ENCODE measurements around the gene THSD7B. TPM values are rescaled to one million over a fixed set of nuclear protein-coding genes. Genes with fewer than 3 reads are reported as not detected.
"Not testable (repeated sequence)": the region's sequence is repeated elsewhere in the genome, so short reads cannot be mapped to it uniquely, and the experiment has no call there.

THSD7B gene
- total RNA-seq, 1 donor = under 0.01 TPM

- Histone ChIP-seq H3K27ac (ENCODE audit: low read depth, low read length) (no peak overlapping the region), H3K36me3 (ENCODE audit: insufficient read depth, low read length) (no peaks in the 10 kb centered on the region), H3K79me2 (ENCODE audit: insufficient read depth, low read length) (no peaks in the 10 kb centered on the region), H3K4me2 (ENCODE audit: insufficient read depth, low read length) (no peak overlapping the region), H4K20me1 (ENCODE audit: insufficient read depth, low read length) (no peaks in the 10 kb centered on the region), H3K9me3 (ENCODE audit: low read depth, low read length) (no peaks in the 10 kb centered on the region), H3K27me3 (ENCODE audit: insufficient read depth, low read length) (no peaks in the 10 kb centered on the region), H3K4me1 (ENCODE audit: insufficient read depth, low read length) (no peaks in the 10 kb centered on the region), H3K4me3 (ENCODE audit: insufficient read depth, low read length) (no peak overlapping the region), H2AFZ (ENCODE audit: low read length) (no peak overlapping the region)
- TF ChIP-seq CTCF (IDR thresholded peaks at IDR 0.05; ENCODE audit: extremely low read depth, low read depth, low read length) = no peak
- DNase-seq (ENCODE audit: insufficient read length, low spot score, missing footprints) = no peak
These were observed 286.5 kb downstream of the THSD7B start for GRCh38 chr2:137051778-137052398.

GRCh38 chr2:137056704-137057103, 291.4 kb downstream of the THSD7B start:
- Histone ChIP-seq H3K36me3 (ENCODE audit: insufficient read depth, low read length) (no peaks in the 10 kb centered on the region), H3K27me3 (ENCODE audit: insufficient read depth, low read length) (no peaks in the 10 kb centered on the region), H3K4me3 (ENCODE audit: insufficient read depth, low read length) (no peak overlapping the region)

GRCh38 chr2:137076111-137076765, 310.9 kb downstream of the THSD7B start:
- H3K9me3 ChIP-seq (ENCODE audit: low read depth, low read length); DNase-seq (ENCODE audit: insufficient read length, low spot score, missing footprints); H3K79me2 ChIP-seq (ENCODE audit: insufficient read depth, low read length); H3K36me3 ChIP-seq (ENCODE audit: insufficient read depth, low read length); H4K20me1 ChIP-seq (ENCODE audit: insufficient read depth, low read length); H3K27ac ChIP-seq (ENCODE audit: low read depth, low read length); H3K4me2 ChIP-seq (ENCODE audit: insufficient read depth, low read length); H3K4me3 ChIP-seq (ENCODE audit: insufficient read depth, low read length); H3K27me3 ChIP-seq (ENCODE audit: insufficient read depth, low read length); H2AFZ ChIP-seq (ENCODE audit: low read length); H3K4me1 ChIP-seq (ENCODE audit: insufficient read depth, low read length): not testable (repeated sequence)

More at GRCh38 chr2:137056704-137057103, 291.4 kb downstream of the THSD7B start:
- H3K4me2 ChIP-seq (ENCODE audit: insufficient read depth, low read length) = no peak overlapping the region
- no peaks in the 10 kb centered on the region for H3K4me1 ChIP-seq (ENCODE audit: insufficient read depth, low read length)
- no peaks in the 10 kb centered on the region for H4K20me1 ChIP-seq (ENCODE audit: insufficient read depth, low read length)
- no peak for TF ChIP-seq CTCF (IDR thresholded peaks at IDR 0.05; ENCODE audit: extremely low read depth, low read depth, low read length)
- H3K9me3 ChIP-seq (ENCODE audit: low read depth, low read length) = no peaks in the 10 kb centered on the region
- no peaks in the 10 kb centered on the region for H3K79me2 ChIP-seq (ENCODE audit: insufficient read depth, low read length)
- H2AFZ ChIP-seq (ENCODE audit: low read length) = no peak overlapping the region
- H3K27ac ChIP-seq (ENCODE audit: low read depth, low read length) = no peak overlapping the region
- peak; percentile 6 for DNase-seq (ENCODE audit: insufficient read length, low spot score, missing footprints)

GRCh38 chr2:137091704-137092103, 326.4 kb downstream of the THSD7B start:
- Histone ChIP-seq H3K79me2 (ENCODE audit: insufficient read depth, low read length) (no peaks in the 10 kb centered on the region), H3K4me3 (ENCODE audit: insufficient read depth, low read length) (no peak overlapping the region), H3K9me3 (ENCODE audit: low read depth, low read length) (no peaks in the 10 kb centered on the region), H3K27ac (ENCODE audit: low read depth, low read length) (no peak overlapping the region), H3K4me1 (ENCODE audit: insufficient read depth, low read length) (no peaks in the 10 kb centered on the region), H3K36me3 (ENCODE audit: insufficient read depth, low read length) (no peaks in the 10 kb centered on the region), H3K4me2 (ENCODE audit: insufficient read depth, low read length) (no peak overlapping the region), H4K20me1 (ENCODE audit: insufficient read depth, low read length) (no peaks in the 10 kb centered on the region), H3K27me3 (ENCODE audit: insufficient read depth, low read length) (no peaks in the 10 kb centered on the region), H2AFZ (ENCODE audit: low read length) (no peak overlapping the region)
- DNase-seq (ENCODE audit: insufficient read length, low spot score, missing footprints) = no peak
- TF ChIP-seq CTCF (IDR thresholded peaks at IDR 0.05; ENCODE audit: extremely low read depth, low read depth, low read length) = no peak

Measured in osteoblast (primary cell).